Skeletal muscle cell (primary cell): Measurements from ENCODE around the gene HOXA10.

Experiments
- DNase-seq: peaks from one replicate; pipeline ENCODE4 v3.0.0-alpha.2; 2010; ENCODE audit warnings: low read depth
- H3K4me3 ChIP-seq: 2 replicates; pipeline ENCODE4 v1.5.1; 2011; ENCODE audit warnings: low read depth, mild to moderate bottlenecking, control low read depth, low read length, moderate library complexity

The HOXA10 gene

GRCh38 chr7:27124096-27124901 lies 49.8 kb downstream of the HOXA10 start:
- H3K4me3 ChIP-seq = no peak overlapping the region
- no peak for DNase-seq

- DNase-seq = no peak
- H3K4me3 ChIP-seq = no peak overlapping the region
Observed at GRCh38 chr7:27123477-27124053, 50.6 kb downstream of the HOXA10 start.

GRCh38 chr7:27123007-27123476 lies 51.1 kb downstream of the HOXA10 start:
- DNase-seq = no peak

GRCh38 chr7:27122077-27122910 lies 51.8 kb downstream of the HOXA10 start:
- DNase-seq = no peak
- no peak overlapping the region for H3K4me3 ChIP-seq

More at GRCh38 chr7:27123007-27123476, 51.1 kb downstream of the HOXA10 start:
- no peak overlapping the region for H3K4me3 ChIP-seq

GRCh38 chr7:27121684-27122076 lies 52.4 kb downstream of the HOXA10 start:
- no peak overlapping the region for H3K4me3 ChIP-seq
- no peak for DNase-seq
